Tibial artery (tissue), 4 donors: ENCODE results near the gene KDM4F.

Experiments used
- DNase-seq, 2 donors: peaks; one replicate each; pipeline ENCODE4 v3.0.0-alpha.2; 2019
- H3K27ac ChIP-seq, 2 donors: fragments of 200-600 bp; sonication (generic) in 1 of 2; 1 replicate in 1 of 2; 2 replicates in 1 of 2; pipeline ENCODE4 v1.5.1; 2018 to 2019; ENCODE audit warnings: mild to moderate bottlenecking in 1 of 2
- H3K27me3 ChIP-seq, 2 donors: fragments of 200-600 bp; sonication (generic) in 1 of 2; one replicate each; pipeline versions ENCODE4 v1.5.1 to v1.6.0; 2016 to 2019
- H3K36me3 ChIP-seq, 3 donors: fragments of 200-600 bp; sonication (generic) in 2 of 3; one replicate each; pipeline ENCODE4 v1.5.1; 2016 to 2019; ENCODE audit warnings: mild to moderate bottlenecking in 2 of 3
- H3K4me1 ChIP-seq, 4 donors: fragments of 200-600 bp; sonication (generic) in 2 of 4; 1 replicate in 3 of 4; 2 replicates in 1 of 4; pipeline ENCODE4 v1.5.1; 2016 to 2019
- H3K4me3 ChIP-seq, 2 donors: fragments of 200-600 bp; sonication (generic) in 1 of 2; 1 replicate in 1 of 2; 2 replicates in 1 of 2; pipeline ENCODE4 v1.5.1; 2018 to 2019; ENCODE audit warnings: mild to moderate bottlenecking in 2 of 2
- H3K9me3 ChIP-seq, 3 donors: fragments of 200-600 bp; sonication (generic) in 1 of 3; one replicate each; pipeline ENCODE4 v1.5.1; 2016 to 2019
- intact Hi-C: fragments of 100-400 bp; cut with DNase I; formaldehyde crosslinking; loops from one replicate; pipeline ENCODE4 v1.15.0; 2023; ENCODE audit warnings: low total_unique reads
- TF ChIP-seq, protein P1 (sequence below), 2 experiments: fragments of 200-600 bp in 1 of 2; fragments of 450-650 bp in 1 of 2; IDR thresholded peaks; one replicate each; pipeline ENCODE4 v1.5.1; 2017 to 2019; ENCODE audit warnings: antibody characterized with exemption in 2 of 2, mild to moderate bottlenecking in 1 of 2, moderate library complexity in 1 of 2

Gene KDM4F

GRCh38 chr11:95066716-95067038 is 17.5 kb downstream of the KDM4F start, which contains the start of gene SRSF8:
Gene SRSF8 (plus strand): TSS chr11:95066919. CDS start chr11:95067227, 308 bp downstream.
- H3K36me3 ChIP-seq, result peaks cover 0 to 6% (median 0%) of the 10 kb centered on the region in 3 donors
- intact Hi-C loops, result loop anchor here (5.0 kb wide), 1 partner anchor 86 kb away; no protein-coding TSS in a partner anchor
- peak within 1 kb of the TSS; percentile 74 to 81 for H3K4me3 ChIP-seq
- no peak for DNase-seq
- peak within 1 kb of the TSS; percentile 90 to 98 for H3K27ac ChIP-seq
- TF ChIP-seq, protein P1, sequence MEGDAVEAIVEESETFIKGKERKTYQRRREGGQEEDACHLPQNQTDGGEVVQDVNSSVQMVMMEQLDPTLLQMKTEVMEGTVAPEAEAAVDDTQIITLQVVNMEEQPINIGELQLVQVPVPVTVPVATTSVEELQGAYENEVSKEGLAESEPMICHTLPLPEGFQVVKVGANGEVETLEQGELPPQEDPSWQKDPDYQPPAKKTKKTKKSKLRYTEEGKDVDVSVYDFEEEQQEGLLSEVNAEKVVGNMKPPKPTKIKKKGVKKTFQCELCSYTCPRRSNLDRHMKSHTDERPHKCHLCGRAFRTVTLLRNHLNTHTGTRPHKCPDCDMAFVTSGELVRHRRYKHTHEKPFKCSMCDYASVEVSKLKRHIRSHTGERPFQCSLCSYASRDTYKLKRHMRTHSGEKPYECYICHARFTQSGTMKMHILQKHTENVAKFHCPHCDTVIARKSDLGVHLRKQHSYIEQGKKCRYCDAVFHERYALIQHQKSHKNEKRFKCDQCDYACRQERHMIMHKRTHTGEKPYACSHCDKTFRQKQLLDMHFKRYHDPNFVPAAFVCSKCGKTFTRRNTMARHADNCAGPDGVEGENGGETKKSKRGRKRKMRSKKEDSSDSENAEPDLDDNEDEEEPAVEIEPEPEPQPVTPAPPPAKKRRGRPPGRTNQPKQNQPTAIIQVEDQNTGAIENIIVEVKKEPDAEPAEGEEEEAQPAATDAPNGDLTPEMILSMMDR (IDR thresholded peaks at IDR 0.05), result no peak
- H3K27me3 ChIP-seq, result no peaks in the 10 kb centered on the region
- H3K4me1 ChIP-seq, result peaks cover 0 to 23% (median 10%) of the 10 kb centered on the region in 4 donors
- H3K9me3 ChIP-seq, result no peaks in the 10 kb centered on the region

GRCh38 chr11:95067039-95067840 is 18.0 kb downstream of the KDM4F start:
- Histone ChIP-seq H3K36me3 (peaks cover 0 to 6% (median 0%) of the 10 kb centered on the region in 3 donors), H3K4me3 (peak overlapping the region; percentile 74 to 81), H3K27ac (peak overlapping the region; percentile 90 to 98), H3K4me1 (peaks cover 0 to 23% (median 10%) of the 10 kb centered on the region in 4 donors), H3K27me3 (no peaks in the 10 kb centered on the region), H3K9me3 (no peaks in the 10 kb centered on the region)
- TF ChIP-seq, protein P1 (IDR thresholded peaks at IDR 0.05), result peak; percentile 68 to 69
- intact Hi-C loops, result loop anchor here (5.0 kb wide), 1 partner anchor 85 kb away; no protein-coding TSS in a partner anchor
- peak; percentile 80 to 93 for DNase-seq

DNA sequence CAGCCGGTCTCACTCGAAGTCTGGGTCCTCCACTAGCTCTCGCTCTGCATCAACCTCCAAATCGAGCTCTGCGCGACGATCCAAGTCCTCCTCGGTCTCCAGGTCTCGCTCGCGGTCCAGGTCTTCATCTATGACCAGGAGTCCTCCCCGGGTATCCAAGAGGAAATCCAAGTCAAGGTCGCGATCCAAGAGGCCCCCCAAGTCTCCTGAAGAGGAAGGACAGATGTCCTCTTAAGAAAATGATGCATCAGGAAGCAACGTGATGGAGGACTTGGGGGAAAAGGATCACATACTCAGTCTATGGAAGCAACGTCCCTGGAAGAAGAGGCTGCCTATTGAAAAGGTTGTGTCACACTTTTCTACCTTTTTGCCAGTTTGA is 18.6 kb downstream of the KDM4F start:
- no peaks in the 10 kb centered on the region for H3K9me3 ChIP-seq
- intact Hi-C loops, result loop anchor here (5.0 kb wide), 1 partner anchor 84 kb away; no protein-coding TSS in a partner anchor
- peak in 1 of 2 donors; percentile 51 for DNase-seq
- H3K27ac ChIP-seq, result peak overlapping the region; percentile 90 to 98
- TF ChIP-seq, protein P1 (IDR thresholded peaks at IDR 0.05), result no peak
- peaks cover 0 to 23% (median 10%) of the 10 kb centered on the region in 4 donors for H3K4me1 ChIP-seq
- H3K4me3 ChIP-seq, result peak overlapping the region; percentile 74 to 81
- H3K36me3 ChIP-seq, result peaks cover 0 to 6% (median 0%) of the 10 kb centered on the region in 3 donors
- no peaks in the 10 kb centered on the region for H3K27me3 ChIP-seq

GRCh38 chr11:95068549-95068948 is 19.3 kb downstream of the KDM4F start:
- Histone ChIP-seq H3K36me3 (peaks cover 0 to 6% (median 0%) of the 10 kb centered on the region in 3 donors), H3K27ac (peak overlapping the region; percentile 90 to 98), H3K4me1 (peaks cover 0 to 23% (median 10%) of the 10 kb centered on the region in 4 donors), H3K27me3 (no peaks in the 10 kb centered on the region), H3K4me3 (peak overlapping the region; percentile 74 to 81), H3K9me3 (no peaks in the 10 kb centered on the region)
- DNase-seq, result peak; percentile 88 to 90
- TF ChIP-seq, protein P1 (IDR thresholded peaks at IDR 0.05), result peak in 1 of 2 experiments; percentile 5
- intact Hi-C loops, result loop anchor here (5.0 kb wide), 1 partner anchor 84 kb away; no protein-coding TSS in a partner anchor

- H3K9me3 ChIP-seq, result no peaks in the 10 kb centered on the region
- intact Hi-C loops, result loop anchor here (10.0 kb wide), 1 partner anchor 694 kb away; no protein-coding TSS in a partner anchor
- H3K4me3 ChIP-seq, result no peak overlapping the region
- TF ChIP-seq, protein P1 (IDR thresholded peaks at IDR 0.05), result no peak
- H3K27ac ChIP-seq, result no peak overlapping the region
- no peaks in the 10 kb centered on the region for H3K27me3 ChIP-seq
- H3K36me3 ChIP-seq, result peaks cover 0 to 6% (median 0%) of the 10 kb centered on the region in 3 donors
- H3K4me1 ChIP-seq, result peaks cover 0 to 42% (median 25%) of the 10 kb centered on the region in 4 donors
- DNase-seq, result no peak
Observed at GRCh38 chr11:95070471-95070870, 21.2 kb downstream of the KDM4F start.
